Measurements from ENCODE around the gene BAHCC1.

BAHCC1 gene

GRCh38 chr17:81368161-81369022 is 26.9 kb upstream of the BAHCC1 start:
- DNase-seq = no peak

- DNase-seq = no peak
Observed at GRCh38 chr17:81370294-81370693, 25.0 kb upstream of the BAHCC1 start.

GRCh38 chr17:81371910-81372760 is 23.1 kb upstream of the BAHCC1 start:
- no peak for DNase-seq

GRCh38 chr17:81373536-81374160 is 21.6 kb upstream of the BAHCC1 start:
- DNase-seq = no peak

GRCh38 chr17:81374890-81375289 is 20.4 kb upstream of the BAHCC1 start:
- no peak for DNase-seq

GRCh38 chr17:81376946-81377714 is 18.1 kb upstream of the BAHCC1 start:
- DNase-seq = no peak

GRCh38 chr17:81378941-81379511 is 16.2 kb upstream of the BAHCC1 start:
- no peak for DNase-seq

GRCh38 chr17:81379523-81379942 is 15.7 kb upstream of the BAHCC1 start:
- no peak for DNase-seq

- DNase-seq = no peak
Observed at GRCh38 chr17:81380131-81380530, 15.1 kb upstream of the BAHCC1 start.

GRCh38 chr17:81380666-81381518 is 14.4 kb upstream of the BAHCC1 start:
- no peak for DNase-seq

- no peak for DNase-seq
Observed at GRCh38 chr17:81381632-81382577, 13.4 kb upstream of the BAHCC1 start.

- no peak for DNase-seq
Observed at GRCh38 chr17:81382851-81383250, 12.4 kb upstream of the BAHCC1 start.

GRCh38 chr17:81383504-81384421 is 11.5 kb upstream of the BAHCC1 start:
- DNase-seq = no peak

GRCh38 chr17:81384929-81385319 is 10.3 kb upstream of the BAHCC1 start:
- DNase-seq = no peak

- DNase-seq = no peak
Observed at GRCh38 chr17:81385320-81386111, 9.7 kb upstream of the BAHCC1 start.

GRCh38 chr17:81386141-81386645 is 9.1 kb upstream of the BAHCC1 start:
- no peak for DNase-seq

- no peak for DNase-seq
Observed at GRCh38 chr17:81386646-81387099, 8.6 kb upstream of the BAHCC1 start.

All from DMS79 (cell line).